HepG2 (cell line): ENCODE data around the gene TRIM66. TPM values are rescaled to one million over a fixed set of nuclear protein-coding genes. Genes with fewer than 3 reads are reported as not detected.

Experiments used
- ARID2 ChIP-seq: sonication (generic); formaldehyde crosslinking; IDR thresholded peaks from 2 replicates; pipeline ENCODE4 v1.8.1; 2022; ENCODE audit warnings: mild to moderate bottlenecking, missing genetic modification reagents, borderline replicate concordance
- GLI4 ChIP-seq: sonication (generic); formaldehyde crosslinking; IDR thresholded peaks from 2 replicates; pipeline ENCODE4 v1.5.1; 2020; ENCODE audit warnings: missing genetic modification reagents, mild to moderate bottlenecking, moderate library complexity, borderline replicate concordance
- HMGXB4 ChIP-seq, 2 experiments: sonication (generic) in 1 of 2; formaldehyde crosslinking in 1 of 2; IDR thresholded peaks; 2 replicates each; pipeline versions ENCODE4 v1.4.0 to v1.6.1; 2018 to 2020; ENCODE audit warnings: missing genetic modification reagents in 2 of 2, borderline replicate concordance in 1 of 2, low read depth in 1 of 2, mild to moderate bottlenecking in 1 of 2, missing biosample characterization in 1 of 2
- MBNL3 ChIP-seq: fragments of 250-450 bp; sonication (Bioruptor Pico); conservative IDR thresholded peaks from 2 replicates; pipeline ENCODE4 v1.8.0; 2022; ENCODE audit warnings: mild to moderate bottlenecking, inconsistent platforms
- MEIS1 ChIP-seq: sonication (generic); formaldehyde crosslinking; IDR thresholded peaks from 2 replicates; pipeline ENCODE4 v1.9.0; 2021; ENCODE audit warnings: mild to moderate bottlenecking, missing genetic modification reagents, moderate library complexity, borderline replicate concordance
- NFYB ChIP-seq: sonication (generic); formaldehyde crosslinking; IDR thresholded peaks from 2 replicates; pipeline ENCODE4 v1.4.0; 2020; ENCODE audit warnings: missing genetic modification reagents
- REPIN1 ChIP-seq: sonication (generic); formaldehyde crosslinking; IDR thresholded peaks from 2 replicates; pipeline ENCODE4 v1.8.0; 2022; ENCODE audit warnings: missing genetic modification reagents, low read depth, mild to moderate bottlenecking, borderline replicate concordance
- RFX3 ChIP-seq: IDR thresholded peaks from 2 replicates; pipeline ENCODE4 v1.6.1; 2016; ENCODE audit warnings: missing biosample characterization, missing genetic modification reagents
- STAG1 ChIP-seq: sonication (generic); formaldehyde crosslinking; IDR thresholded peaks from 2 replicates; pipeline ENCODE4 v1.4.0; 2020; ENCODE audit warnings: missing genetic modification reagents
- TBL1XR1 ChIP-seq: fragments of 150-350 bp; IDR thresholded peaks from 2 replicates; pipeline ENCODE4 v1.6.1; 2014; ENCODE audit warnings: borderline replicate concordance, low read length; ENCODE audit not compliant: partially characterized antibody
- ZFP36L1 ChIP-seq: sonication (generic); formaldehyde crosslinking; IDR thresholded peaks from 2 replicates; pipeline ENCODE4 v1.8.0; 2022; ENCODE audit warnings: mild to moderate bottlenecking, missing genetic modification reagents, moderate library complexity
- ZNF180 ChIP-seq: sonication (generic); formaldehyde crosslinking; IDR thresholded peaks from 2 replicates; pipeline ENCODE4 v1.4.0; 2020; ENCODE audit warnings: low read depth, missing genetic modification reagents, borderline replicate concordance
- ZNF883 ChIP-seq: sonication (generic); formaldehyde crosslinking; IDR thresholded peaks from 2 replicates; pipeline ENCODE4 v1.5.1; 2020; ENCODE audit warnings: mild to moderate bottlenecking, missing genetic modification reagents; ENCODE audit errors: not compliant biosample characterization
- polyA plus RNA-seq, 8 experiments: library from polyadenylated mRNA; depleted of rRNA in 3 of 8; stranded (reverse) in 7 of 8; unstranded in 1 of 8; fragments of >200 nt; fragmentation: Illumina TruSeq in 4 of 8; extraction: Trizol in 4 of 8; gene quantifications; 2 replicates each; pipeline versions ENCODE4 v1.2.1 to v1.2.3, GENCODE V29; 2011 to 2016; ENCODE audit warnings: low read depth in 4 of 8, missing spikeins in 1 of 8, mixed read lengths in 1 of 8; ENCODE audit not compliant: insufficient read depth in 1 of 8
- total RNA-seq, 5 experiments: library from RNA; depleted of rRNA; stranded (reverse); fragments of >200 nt; fragmentation: Illumina TruSeq; extraction: Trizol; gene quantifications; 2 replicates each; pipeline ENCODE4 v1.2.3, GENCODE V29; 2016; ENCODE audit warnings: low read depth in 1 of 5
- TF ChIP-seq, protein P1 (sequence below): sonication (generic); formaldehyde crosslinking; IDR thresholded peaks from 2 replicates; pipeline ENCODE4 v1.4.0; 2020; ENCODE audit warnings: missing genetic modification reagents
- TF ChIP-seq, protein P2 (sequence below): sonication (generic); formaldehyde crosslinking; IDR thresholded peaks from 2 replicates; pipeline ENCODE4 v1.8.0; 2022; ENCODE audit warnings: low read depth, missing genetic modification reagents
- TF ChIP-seq, protein P3 (sequence below): sonication (generic); formaldehyde crosslinking; IDR thresholded peaks from 2 replicates; pipeline ENCODE4 v1.4.0; 2020; ENCODE audit warnings: missing genetic modification reagents, borderline replicate concordance

Gene TRIM66
- total and polyA plus RNA-seq, 2 of the 13 experiments (the other 11 are each of a cell fraction or from before 2014, with no cell fraction given): 4.9 to 6.1 TPM

- TF ChIP-seq, protein P1, sequence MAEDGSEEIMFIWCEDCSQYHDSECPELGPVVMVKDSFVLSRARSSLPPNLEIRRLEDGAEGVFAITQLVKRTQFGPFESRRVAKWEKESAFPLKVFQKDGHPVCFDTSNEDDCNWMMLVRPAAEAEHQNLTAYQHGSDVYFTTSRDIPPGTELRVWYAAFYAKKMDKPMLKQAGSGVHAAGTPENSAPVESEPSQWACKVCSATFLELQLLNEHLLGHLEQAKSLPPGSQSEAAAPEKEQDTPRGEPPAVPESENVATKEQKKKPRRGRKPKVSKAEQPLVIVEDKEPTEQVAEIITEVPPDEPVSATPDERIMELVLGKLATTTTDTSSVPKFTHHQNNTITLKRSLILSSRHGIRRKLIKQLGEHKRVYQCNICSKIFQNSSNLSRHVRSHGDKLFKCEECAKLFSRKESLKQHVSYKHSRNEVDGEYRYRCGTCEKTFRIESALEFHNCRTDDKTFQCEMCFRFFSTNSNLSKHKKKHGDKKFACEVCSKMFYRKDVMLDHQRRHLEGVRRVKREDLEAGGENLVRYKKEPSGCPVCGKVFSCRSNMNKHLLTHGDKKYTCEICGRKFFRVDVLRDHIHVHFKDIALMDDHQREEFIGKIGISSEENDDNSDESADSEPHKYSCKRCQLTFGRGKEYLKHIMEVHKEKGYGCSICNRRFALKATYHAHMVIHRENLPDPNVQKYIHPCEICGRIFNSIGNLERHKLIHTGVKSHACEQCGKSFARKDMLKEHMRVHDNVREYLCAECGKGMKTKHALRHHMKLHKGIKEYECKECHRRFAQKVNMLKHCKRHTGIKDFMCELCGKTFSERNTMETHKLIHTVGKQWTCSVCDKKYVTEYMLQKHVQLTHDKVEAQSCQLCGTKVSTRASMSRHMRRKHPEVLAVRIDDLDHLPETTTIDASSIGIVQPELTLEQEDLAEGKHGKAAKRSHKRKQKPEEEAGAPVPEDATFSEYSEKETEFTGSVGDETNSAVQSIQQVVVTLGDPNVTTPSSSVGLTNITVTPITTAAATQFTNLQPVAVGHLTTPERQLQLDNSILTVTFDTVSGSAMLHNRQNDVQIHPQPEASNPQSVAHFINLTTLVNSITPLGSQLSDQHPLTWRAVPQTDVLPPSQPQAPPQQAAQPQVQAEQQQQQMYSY (CRISPR knock-in tag): no peak; the same call in 1 of the 2 replicates
- TF ChIP-seq REPIN1 (CRISPR knock-in tag) (no peak), ZNF180 (CRISPR knock-in tag) (no peak), RFX3 (CRISPR knock-in tag) (no peak), MBNL3 (CRISPR knock-in tag) (no peak), ARID2 (CRISPR knock-in tag) (no peak), GLI4 (CRISPR knock-in tag) (peak; percentile 97; the same call in 1 of the 2 replicates), STAG1 (CRISPR knock-in tag) (no peak), HMGXB4 (CRISPR knock-in tag; IDR thresholded peaks at IDR 0.05; ENCODE audit: borderline replicate concordance in 1 of 2, low read depth in 1 of 2) (peak; percentile 77 to 81; a peak in 3 of 4 replicates), ZNF883 (CRISPR knock-in tag) (no peak), ZFP36L1 (no peak), NFYB (no peak; the same call in 1 of the 2 replicates), MEIS1 (CRISPR knock-in tag) (0 out of 2 replicates have a peak, but pooled peaks have one; percentile 4), TBL1XR1 (no peak)
- TF ChIP-seq, protein P2, sequence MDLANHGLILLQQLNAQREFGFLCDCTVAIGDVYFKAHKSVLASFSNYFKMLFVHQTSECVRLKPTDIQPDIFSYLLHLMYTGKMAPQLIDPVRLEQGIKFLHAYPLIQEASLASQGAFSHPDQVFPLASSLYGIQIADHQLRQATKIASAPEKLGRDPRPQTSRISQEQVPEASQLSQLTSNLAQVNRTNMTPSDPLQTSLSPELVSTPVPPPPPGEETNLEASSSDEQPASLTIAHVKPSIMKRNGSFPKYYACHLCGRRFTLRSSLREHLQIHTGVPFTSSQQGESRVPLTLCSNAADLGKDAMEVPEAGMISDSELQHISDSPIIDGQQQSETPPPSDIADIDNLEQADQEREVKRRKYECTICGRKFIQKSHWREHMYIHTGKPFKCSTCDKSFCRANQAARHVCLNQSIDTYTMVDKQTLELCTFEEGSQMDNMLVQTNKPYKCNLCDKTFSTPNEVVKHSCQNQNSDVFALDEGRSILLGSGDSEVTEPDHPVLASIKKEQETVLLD (CRISPR knock-in tag): peak; percentile 19; the same call in 1 of the 2 replicates
- TF ChIP-seq, protein P3, sequence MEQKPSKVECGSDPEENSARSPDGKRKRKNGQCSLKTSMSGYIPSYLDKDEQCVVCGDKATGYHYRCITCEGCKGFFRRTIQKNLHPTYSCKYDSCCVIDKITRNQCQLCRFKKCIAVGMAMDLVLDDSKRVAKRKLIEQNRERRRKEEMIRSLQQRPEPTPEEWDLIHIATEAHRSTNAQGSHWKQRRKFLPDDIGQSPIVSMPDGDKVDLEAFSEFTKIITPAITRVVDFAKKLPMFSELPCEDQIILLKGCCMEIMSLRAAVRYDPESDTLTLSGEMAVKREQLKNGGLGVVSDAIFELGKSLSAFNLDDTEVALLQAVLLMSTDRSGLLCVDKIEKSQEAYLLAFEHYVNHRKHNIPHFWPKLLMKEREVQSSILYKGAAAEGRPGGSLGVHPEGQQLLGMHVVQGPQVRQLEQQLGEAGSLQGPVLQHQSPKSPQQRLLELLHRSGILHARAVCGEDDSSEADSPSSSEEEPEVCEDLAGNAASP (CRISPR knock-in tag): no peak
These were observed at the start of gene TRIM66, which contains the start of gene RPL27A (continued) for GRCh38 chr11:8682303-8683114.
